GM21619 (cell line): Measurements from ENCODE around the gene STAMBPL1.

ENCODE experiments used
- ATAC-seq: cut with Tn5 transposase; IDR thresholded peaks from one replicate; pipeline ENCODE4 v1.9.1; 2021; ENCODE audit not compliant: unreplicated experiment

Gene STAMBPL1

DNA sequence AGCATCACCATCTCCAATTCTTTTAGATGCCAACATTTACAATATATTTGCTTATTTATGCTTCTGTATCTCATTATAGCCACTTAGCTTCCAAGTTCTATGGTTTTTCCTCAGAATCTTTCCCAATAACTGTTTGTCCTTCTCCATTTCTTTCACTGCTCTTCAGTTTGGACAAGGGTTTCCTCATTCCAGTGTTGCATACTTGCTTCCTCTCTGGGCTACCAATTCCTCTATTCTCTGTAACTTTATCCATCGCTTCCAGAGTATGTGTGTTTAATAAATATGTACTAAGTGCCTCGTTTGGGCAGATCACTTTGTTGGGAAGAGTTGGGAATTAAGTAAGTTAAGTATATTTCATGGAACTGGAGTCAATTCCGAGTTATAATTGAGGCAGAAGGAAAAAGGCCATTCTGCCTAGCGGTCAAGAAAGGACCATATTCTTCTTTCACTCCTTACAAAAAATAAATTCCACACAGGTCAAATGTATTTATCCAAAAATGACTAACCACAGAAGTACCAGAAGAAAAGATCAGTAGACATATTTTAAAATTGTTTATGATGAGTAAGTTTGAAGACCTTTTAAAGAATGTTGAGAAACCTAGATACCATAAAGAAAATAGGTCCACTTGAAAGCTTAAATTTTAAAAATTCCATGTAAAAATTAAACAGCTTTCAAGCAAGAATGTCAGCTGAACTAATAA, 10.8 kb downstream of the STAMBPL1 start:
- ATAC-seq = no peak

DNA sequence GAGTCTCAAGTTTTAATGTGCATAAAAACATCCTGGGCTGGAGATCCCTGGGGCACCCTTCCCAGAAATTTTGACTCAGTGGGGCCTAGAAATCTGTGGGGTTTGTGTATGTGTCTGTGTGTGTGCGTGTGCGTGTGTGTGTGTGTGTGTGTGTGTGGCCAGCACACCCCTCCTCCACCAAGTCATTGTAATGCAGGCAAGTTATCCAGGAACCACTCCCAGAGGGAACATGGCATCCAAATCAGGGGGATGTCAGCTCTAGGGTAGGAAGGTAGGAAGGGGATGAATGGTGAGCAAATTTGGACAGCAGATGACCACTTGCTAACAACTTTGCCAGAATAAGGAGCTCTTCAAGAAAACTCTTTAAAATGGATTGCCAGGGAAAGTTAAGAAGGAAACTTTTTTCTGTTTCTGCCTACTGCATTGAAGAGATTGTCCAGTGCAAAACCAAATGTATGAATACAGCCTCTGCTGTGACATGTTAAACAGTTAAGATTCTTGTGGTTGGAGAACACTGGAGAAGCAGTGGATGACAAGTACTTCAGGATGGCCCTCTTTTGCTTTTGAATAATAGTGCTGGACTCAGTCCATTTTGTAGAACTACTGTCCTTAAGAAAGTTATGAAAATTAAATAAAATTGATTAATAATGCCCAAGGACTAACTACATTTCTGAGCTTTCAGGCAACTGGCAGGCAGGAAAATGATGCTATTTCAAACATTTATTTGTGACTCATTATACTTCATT, 12.3 kb downstream of the STAMBPL1 start:
- ATAC-seq = no peak

DNA sequence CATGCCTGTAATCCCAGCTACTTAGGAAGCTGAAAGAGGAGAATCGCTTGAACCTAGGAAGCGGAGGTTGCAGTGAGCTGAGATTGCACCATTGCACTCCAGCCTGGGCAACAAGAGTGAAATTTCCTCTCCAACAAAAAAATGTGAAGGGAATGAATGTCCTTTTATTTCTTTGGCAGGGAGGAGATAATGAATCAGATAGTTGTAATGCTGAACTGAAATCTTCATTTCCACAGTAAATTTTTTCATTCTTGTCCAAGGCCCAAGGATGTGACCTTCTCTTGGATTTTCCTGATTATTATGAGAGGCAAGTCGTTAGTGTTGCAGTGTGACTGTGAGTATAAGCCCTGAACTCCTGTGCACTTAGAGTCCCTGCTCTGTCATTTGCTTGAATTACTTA, 13.6 kb downstream of the STAMBPL1 start:
- ATAC-seq = no peak

- no peak for ATAC-seq
These were observed 15.2 kb downstream of the STAMBPL1 start for GRCh38 chr10:88895250-88895649.

DNA sequence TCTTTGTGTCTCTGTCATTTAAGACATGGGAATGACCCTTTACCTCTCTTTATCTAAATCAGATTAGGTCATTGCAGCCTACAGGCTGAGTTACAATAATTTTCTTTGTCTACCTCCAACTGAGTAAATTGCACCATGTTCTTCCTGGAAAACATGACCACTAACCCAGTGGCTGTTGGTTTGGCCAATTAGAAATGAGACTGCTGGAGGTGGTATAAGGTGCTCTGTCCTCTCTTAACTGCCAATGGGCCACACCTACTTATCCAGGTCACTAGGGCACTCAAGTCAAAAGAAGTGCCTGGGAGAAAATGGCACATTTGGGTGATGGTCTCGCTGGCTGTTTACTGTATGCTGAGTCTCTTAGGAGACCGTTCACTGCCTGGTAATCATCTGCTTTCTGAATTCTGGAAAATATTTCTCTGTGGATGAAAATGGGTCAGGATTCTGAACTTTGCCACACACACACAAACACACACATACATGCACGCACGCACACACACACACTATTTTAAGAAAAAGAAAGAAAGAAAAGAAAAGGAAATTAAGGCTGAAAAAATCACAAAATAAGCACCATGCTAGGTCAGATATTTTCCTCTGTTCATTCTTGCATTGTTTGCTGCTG, 16.4 kb downstream of the STAMBPL1 start:
- no peak for ATAC-seq

GRCh38 chr10:88896994-88897853, 17.2 kb downstream of the STAMBPL1 start:
- no peak for ATAC-seq

DNA sequence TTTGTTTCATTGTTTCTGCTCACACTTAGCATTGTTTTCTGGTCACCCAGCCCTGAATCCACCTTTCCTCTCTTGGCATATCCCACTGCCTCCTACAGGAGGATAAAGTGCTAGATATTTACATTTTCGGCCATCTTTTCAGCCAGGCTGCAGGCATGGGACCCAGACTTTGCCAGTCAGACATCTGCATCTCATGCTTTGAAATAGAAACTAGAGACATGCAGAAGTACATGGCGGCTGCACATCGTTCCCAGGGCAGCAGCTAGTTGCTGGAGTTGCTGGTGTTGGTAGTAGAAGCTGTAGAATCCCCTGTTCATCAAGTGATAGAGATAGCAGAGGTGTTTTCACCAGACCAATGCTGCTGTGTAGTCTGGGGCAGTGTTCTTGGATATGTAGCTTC, 18.7 kb downstream of the STAMBPL1 start:
- ATAC-seq = no peak

GRCh38 chr10:88899886-88900285, 19.8 kb downstream of the STAMBPL1 start:
- no peak for ATAC-seq

- ATAC-seq = peak; percentile 86
These were observed 21.4 kb downstream of the STAMBPL1 start for GRCh38 chr10:88901206-88901983.

GRCh38 chr10:88901984-88902789, 22.1 kb downstream of the STAMBPL1 start:
- ATAC-seq = peak; percentile 35

DNA sequence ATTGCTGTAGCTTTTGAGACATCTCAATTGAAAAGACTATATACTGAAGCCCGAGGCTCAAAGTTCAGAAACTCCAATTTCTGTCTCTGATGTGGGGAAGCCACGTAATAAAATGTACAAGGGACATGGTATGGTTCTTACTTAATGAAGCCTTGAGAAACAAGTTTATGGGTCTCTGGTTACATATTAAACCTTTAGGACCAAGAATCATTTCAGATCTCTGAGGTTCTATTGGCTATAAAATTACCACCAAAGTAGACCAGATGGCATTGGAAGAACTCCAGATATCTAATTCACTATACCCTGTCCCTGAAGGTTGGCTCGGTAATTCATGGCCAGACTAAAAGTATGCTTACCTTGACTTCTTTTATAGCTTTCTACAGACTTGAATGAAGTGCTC, 23.7 kb downstream of the STAMBPL1 start:
- no peak for ATAC-seq

DNA sequence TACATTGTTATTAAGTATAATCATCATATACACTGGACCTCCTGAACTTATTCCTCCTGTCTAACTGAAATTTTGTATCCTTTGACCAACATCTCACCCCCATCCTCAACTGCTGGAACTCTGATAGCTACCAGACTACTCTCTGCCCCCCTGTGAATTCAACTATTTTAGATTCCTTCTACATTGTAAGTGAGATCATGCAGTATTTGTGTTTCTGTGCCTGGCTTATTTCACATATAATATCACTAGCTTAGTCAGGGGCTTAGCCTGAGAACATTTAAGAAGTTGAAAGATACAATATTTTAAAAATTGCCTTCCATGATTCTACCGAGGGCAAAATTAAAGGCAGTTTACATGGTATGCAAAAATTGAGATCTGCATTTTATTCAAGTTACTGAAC, 26.9 kb downstream of the STAMBPL1 start:
- no peak for ATAC-seq

- ATAC-seq = no peak
These were observed 28.1 kb downstream of the STAMBPL1 start for GRCh38 chr10:88908194-88908593.

DNA sequence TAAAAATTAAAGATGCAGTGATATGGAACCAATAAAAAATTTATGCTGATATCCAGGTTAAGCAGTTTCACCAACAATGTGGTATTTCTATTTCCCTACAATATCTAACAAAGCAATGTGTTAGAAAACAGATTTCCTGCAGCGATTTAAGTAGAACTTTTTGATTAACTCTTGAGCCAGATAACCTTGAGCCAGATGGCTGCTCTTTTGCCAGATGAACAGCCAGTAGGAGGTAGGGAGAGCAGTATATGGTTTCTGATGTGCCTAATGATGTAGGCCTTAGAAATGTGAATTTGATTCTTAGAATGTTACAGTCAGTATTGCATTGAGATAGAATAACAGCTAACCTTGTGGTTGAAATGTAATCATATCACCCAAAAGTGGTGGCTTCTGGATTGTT, 31.1 kb downstream of the STAMBPL1 start:
- no peak for ATAC-seq

DNA sequence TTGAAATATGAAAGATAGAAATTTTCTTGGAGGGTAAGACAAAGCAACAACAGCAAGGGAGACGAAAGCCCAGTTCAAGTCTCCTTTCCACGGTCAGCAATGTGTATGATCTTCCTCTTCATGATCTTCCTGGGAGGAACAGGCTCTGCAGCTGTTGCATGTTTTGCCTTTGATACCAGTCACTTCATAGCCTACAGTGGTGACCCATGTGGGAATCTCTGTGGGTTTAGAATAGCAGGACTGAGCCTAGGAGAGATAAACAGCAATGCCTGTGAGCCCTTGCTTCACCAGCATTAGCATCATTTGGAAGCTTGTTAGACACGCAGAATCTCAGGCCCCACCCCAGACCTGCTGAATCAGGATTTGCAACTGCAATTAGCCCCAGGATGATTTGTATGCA, 31.8 kb downstream of the STAMBPL1 start:
- no peak for ATAC-seq

DNA sequence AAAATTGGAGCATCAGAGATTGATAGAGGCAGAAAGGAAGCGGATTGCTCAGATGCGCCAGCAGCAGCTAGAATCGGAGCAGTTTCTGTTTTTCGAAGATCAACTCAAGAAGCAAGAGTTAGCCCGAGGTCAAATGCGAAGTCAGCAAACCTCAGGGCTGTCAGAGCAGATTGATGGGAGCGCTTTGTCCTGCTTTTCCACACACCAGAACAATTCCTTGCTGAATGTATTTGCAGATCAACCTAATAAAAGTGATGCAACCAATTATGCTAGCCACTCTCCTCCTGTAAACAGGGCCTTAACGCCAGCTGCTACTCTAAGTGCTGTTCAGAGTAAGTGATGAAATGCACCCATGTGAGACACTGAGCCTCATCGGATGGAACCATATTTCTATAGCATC, 33.1 kb downstream of the STAMBPL1 start:
- ATAC-seq = no peak

DNA sequence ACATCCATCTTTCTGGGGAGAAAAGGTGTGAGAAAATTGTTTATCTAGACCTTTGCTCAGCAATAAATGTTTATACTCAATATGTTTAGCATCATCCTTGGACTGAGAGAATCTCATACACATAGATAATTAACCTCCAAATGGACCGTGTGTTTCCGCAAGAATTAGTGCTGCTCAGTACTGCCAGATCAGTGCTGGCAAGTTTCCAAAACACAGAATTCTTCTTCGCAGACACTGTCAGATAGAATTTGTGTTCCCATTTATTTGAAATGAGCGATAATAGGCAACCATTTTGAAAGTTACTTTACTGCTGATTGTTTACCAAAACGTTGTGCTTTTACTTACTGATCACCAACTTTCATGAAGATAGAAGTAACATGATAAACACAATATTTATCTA, 33.7 kb downstream of the STAMBPL1 start:
- no peak for ATAC-seq

- ATAC-seq = no peak
These were observed 35.7 kb downstream of the STAMBPL1 start for GRCh38 chr10:88915781-88916180.

DNA sequence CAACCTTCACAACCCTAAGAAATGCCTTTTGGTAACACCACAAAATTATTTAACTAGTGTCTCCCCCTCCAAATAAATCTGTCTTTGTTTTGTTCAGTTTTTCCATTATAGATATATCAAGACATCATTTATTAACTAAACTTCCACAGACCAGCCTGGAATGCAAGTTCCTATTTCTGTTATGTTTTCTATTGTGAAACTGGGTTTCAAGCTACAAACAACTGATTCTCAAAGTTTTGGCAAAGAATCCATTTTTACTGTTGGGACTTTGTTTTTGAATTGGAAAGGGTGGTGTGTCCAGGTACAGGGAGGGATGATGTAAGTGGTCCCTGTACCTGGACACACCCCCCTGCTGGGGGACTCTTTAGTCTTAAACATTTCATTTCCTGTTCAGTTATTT, 36.2 kb downstream of the STAMBPL1 start:
- ATAC-seq = no peak

DNA sequence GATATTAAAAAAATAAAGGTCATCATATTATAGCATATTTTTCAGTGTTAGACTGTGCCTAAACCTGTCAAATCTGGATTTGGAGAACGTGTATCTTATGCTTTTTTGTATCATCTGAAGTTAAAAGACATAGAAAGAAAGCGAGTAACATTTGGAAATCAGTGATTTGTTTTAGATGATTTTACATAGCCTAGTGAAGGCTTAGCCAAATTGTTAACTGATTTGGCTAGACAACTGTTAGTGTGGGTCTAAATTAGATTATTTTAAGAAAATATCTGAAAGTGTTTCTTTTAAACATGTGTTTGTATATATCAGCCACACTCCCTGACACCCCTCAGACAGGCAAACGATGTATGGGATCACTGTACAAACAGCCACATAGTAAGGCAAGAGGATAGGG, 36.9 kb downstream of the STAMBPL1 start:
- ATAC-seq = no peak
